Fibroblast of lung (primary cell): Measurements from ENCODE around the gene NECTIN1.

ENCODE experiments used
- CTCF ChIP-seq, 2 donors: IDR thresholded peaks in 1 of 2; conservative IDR thresholded peaks in 1 of 2; 1 replicate in 1 of 2; 2 replicates in 1 of 2; pipeline ENCODE4 v1.5.1; 2011 to 2012; ENCODE audit warnings: low read length in 2 of 2, control low read depth in 1 of 2, inconsistent platforms in 1 of 2, low read depth in 1 of 2, mild to moderate bottlenecking in 1 of 2
- EZH2 ChIP-seq: IDR thresholded peaks from 2 replicates; pipeline ENCODE4 v1.5.1; 2012; ENCODE audit warnings: low read length, control low read depth, mild to moderate bottlenecking; ENCODE audit errors: missing control alignments

- TF ChIP-seq CTCF (conservative IDR thresholded peaks at IDR 0.05 in 1 of 2, IDR thresholded peaks at IDR 0.05 in 1 of 2; ENCODE audit: low read depth in 1 of 2, low read length in 2 of 2): peak; percentile 14 to 45
- no peak for TF ChIP-seq EZH2
Measured at GRCh38 chr11:119624102-119624615, 104.8 kb downstream of the NECTIN1 start.
